GM10266 (cell line): Measurements from ENCODE around the gene TYROBP.
"Not testable (repeated sequence)": the region's sequence is repeated elsewhere in the genome, so short reads cannot be mapped to it uniquely, and the experiment has no call there.

Source experiments
- DNase-seq: peaks from one replicate; pipeline ENCODE4 v3.0.0; 2012; ENCODE audit errors: extremely low spot score
- TF ChIP-seq, protein P1 (sequence below): IDR thresholded peaks from 2 replicates; pipeline ENCODE4 v1.5.1; 2012; ENCODE audit warnings: mild to moderate bottlenecking, low read depth; ENCODE audit not compliant: control insufficient read depth, insufficient read depth; ENCODE audit errors: missing control alignments

TYROBP gene

DNA sequence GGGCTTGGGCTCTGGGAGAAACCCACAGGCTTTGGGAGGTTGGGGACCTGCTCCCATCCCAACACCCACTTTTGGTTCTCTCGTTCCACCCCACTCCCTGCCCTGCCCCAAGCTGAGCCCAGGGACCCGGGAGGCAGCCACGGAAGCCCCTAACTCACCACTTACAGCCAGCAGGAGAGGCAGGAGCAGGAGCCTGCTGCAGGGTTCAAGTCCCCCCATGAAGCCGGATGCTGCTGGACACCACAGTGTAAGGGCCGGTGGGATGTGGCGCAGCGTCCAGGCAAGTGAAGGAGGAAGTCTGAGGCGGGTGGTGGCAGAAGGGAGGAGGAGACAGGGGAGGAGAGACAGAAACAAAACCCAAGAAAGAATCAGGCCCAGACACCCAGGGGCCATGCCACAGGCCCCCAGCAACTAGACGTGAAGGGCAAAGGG is at the start of gene TYROBP:
TYROBP (minus strand) TSS at position 286 of the 432 bp plus-strand sequence; CDS start at position 219, 67 bp downstream.
- DNase-seq = no peak
- TF ChIP-seq, protein P1, sequence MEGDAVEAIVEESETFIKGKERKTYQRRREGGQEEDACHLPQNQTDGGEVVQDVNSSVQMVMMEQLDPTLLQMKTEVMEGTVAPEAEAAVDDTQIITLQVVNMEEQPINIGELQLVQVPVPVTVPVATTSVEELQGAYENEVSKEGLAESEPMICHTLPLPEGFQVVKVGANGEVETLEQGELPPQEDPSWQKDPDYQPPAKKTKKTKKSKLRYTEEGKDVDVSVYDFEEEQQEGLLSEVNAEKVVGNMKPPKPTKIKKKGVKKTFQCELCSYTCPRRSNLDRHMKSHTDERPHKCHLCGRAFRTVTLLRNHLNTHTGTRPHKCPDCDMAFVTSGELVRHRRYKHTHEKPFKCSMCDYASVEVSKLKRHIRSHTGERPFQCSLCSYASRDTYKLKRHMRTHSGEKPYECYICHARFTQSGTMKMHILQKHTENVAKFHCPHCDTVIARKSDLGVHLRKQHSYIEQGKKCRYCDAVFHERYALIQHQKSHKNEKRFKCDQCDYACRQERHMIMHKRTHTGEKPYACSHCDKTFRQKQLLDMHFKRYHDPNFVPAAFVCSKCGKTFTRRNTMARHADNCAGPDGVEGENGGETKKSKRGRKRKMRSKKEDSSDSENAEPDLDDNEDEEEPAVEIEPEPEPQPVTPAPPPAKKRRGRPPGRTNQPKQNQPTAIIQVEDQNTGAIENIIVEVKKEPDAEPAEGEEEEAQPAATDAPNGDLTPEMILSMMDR = no peak

DNA sequence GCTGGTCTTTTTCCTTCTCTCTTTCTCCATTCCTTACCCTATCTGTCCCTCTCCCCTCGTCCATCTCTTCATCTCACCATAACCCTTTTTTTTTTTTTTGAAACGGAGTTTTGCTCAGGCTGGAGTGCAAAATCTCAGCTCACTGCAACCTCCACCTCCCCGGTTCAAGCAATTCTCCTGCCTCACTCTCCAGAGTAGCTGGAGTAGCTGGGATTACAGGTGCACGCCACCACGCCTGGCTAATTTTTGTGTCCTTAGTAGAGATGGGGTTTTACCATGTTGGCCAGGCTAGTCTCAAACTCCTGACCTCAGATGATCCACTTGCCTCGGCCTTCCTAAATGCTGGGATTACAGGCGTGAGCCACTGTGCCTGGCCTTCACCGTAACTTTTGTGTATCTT is 49.3 kb upstream of the TYROBP start:
- DNase-seq = not testable (repeated sequence)

DNA sequence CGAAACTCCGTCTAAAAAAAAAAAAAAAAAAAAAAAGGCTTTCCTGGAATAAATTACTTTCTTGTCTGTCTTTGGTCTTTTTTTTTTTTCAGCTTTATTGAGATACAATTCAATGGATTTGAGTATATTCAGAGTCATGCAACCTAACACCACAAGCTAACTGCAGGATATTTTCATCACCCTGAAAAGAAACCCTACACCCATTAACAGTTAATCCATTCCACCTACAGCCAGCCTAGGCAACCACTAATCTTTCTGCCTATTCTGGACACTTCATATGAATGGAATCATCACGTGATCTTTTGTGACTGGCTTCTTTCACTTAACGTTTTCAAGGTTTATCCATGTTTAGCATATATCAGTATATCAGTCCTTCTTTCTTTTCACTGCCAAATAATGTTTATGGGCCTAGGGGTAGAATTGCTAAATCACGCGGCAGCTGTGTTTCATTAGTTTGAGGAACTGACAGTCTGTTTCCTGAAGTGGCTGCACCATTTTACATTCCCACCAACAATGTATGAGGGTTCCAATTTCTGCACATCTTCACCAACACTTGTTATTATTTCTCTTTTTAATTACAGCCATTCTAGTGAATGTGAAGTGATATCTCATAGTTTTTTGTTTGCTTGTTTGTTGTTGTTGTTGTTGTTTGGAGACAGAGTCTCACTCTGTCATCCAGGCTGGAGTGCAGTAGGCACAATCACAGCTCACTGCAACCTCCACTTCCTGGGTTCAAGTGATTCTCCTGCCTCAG is 48.0 kb upstream of the TYROBP start:
- TF ChIP-seq, protein P1 = no peak
- no peak for DNase-seq

DNA sequence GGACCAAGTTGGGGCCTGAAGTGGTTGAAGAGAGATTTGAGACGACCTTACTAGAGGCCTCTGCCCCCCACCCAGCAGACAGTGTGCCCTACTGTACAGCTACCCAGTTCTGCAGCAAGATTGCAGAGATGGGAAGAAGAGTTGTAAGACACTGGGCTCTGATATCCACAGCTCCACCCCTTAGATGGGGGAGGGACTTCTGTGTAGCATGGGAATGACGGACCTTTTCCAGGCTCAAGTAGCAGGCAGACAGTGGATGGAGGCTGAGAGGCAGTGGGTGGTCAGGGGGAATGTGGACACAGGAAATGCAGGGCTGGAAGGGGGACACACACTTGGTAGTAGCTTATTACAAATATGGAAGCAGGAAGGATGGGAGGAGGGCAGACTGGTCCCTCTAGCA is 41.0 kb upstream of the TYROBP start:
- TF ChIP-seq, protein P1 = no peak
- DNase-seq = no peak

DNA sequence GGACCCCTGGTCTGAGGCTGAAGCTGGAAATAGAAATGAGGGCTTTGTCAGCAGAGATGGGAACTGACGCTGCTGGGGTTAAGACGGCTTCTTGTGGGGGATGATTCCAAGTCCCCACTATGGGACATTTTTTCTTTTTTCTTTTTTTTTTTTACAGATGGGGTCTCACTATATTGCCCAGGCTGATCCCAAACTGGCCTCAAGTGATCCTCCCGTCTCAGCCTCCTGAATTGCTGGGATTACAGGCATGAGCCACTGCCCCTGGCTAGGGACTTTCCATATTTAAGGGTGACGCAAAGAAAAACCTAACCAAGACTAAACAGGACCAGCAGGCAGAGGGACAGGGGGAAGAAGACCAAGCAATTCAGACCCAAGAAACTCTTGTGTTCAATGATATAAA is 38.1 kb upstream of the TYROBP start:
- TF ChIP-seq, protein P1 = no peak
- peak; percentile 16 for DNase-seq

DNA sequence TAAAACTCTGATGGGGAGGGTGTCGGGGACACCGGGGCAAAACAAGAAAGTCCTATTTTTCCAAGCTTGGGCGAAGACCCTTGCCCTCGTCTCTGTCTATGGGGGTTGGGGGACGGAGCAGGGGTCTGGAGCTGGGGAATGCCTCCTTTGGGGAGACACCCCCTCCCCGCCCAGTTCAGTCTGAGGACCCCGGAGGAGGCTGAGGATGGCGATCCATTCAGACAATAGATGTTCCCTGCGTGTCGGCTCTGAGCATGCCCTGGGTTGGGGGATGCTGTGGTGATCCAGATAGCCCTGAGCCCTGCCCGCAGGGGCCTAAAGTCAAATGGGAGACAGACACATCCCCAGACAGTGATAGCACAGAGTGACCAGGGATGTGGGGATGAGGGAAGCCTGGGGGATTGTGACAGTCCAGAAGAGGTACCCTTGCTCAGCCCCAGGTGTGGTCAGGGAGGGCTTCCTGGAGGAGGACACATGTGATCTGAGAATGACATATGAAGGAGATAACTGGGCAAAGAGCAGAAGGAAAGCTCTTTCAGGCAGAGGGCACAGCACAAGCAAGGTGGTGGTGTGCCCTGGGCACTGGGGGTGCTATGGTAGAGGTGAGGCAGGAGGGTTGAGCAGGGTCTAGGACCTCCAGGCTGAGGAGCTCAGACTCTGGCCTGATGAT is 37.2 kb upstream of the TYROBP start:
- TF ChIP-seq, protein P1 = no peak
- peak; percentile 17 for DNase-seq

DNA sequence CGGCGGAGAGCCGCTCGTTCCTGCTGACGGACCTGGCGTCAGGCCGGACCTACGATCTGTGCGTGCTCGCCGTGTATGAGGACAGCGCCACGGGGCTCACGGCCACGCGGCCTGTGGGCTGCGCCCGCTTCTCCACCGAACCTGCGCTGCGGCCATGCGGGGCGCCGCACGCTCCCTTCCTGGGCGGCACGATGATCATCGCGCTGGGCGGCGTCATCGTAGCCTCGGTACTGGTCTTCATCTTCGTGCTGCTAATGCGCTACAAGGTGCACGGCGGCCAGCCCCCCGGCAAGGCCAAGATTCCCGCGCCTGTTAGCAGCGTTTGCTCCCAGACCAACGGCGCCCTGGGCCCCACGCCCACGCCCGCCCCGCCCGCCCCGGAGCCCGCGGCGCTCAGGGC is 36.5 kb upstream of the TYROBP start:
- DNase-seq = no peak
- TF ChIP-seq, protein P1 = no peak
